ENCODE data around the gene CELA3B.
"Not testable (repeated sequence)": the region's sequence is repeated elsewhere in the genome, so short reads cannot be mapped to it uniquely, and the experiment has no call there.

Gene CELA3B

GRCh38 chr1:22018583-22019559, 42.0 kb downstream of the CELA3B start:
- peak; percentile 99 for DNase-seq

GRCh38 chr1:22021061-22021460, 44.2 kb downstream of the CELA3B start:
- DNase-seq = no peak

- DNase-seq = peak; percentile 82
These were observed 47.9 kb downstream of the CELA3B start for GRCh38 chr1:22024485-22025367.

- peak; percentile 88 for DNase-seq
These were observed 48.7 kb downstream of the CELA3B start for GRCh38 chr1:22025368-22026155.

GRCh38 chr1:22026924-22027289, 50.1 kb downstream of the CELA3B start:
- DNase-seq = no peak

- no peak for DNase-seq
These were observed 53.2 kb downstream of the CELA3B start for GRCh38 chr1:22030057-22030456.

GRCh38 chr1:22030473-22030872, 53.7 kb downstream of the CELA3B start:
- no peak for DNase-seq

- DNase-seq = peak; percentile 86
These were observed 54.6 kb downstream of the CELA3B start for GRCh38 chr1:22031214-22031962.

- not testable (repeated sequence) for DNase-seq
These were observed 58.0 kb downstream of the CELA3B start for GRCh38 chr1:22034834-22035233.

GRCh38 chr1:22037520-22037919, 60.7 kb downstream of the CELA3B start:
- peak; percentile 14 for DNase-seq

- no peak for DNase-seq
These were observed 61.2 kb downstream of the CELA3B start for GRCh38 chr1:22038036-22038435.
